Thoracic aorta (tissue), 2 donors: Measurements from ENCODE around the gene IL4R. TPM values are rescaled to one million over a fixed set of nuclear protein-coding genes. Genes with fewer than 3 reads are reported as not detected.

ENCODE experiments used
- ATAC-seq: fragments of 150-250 bp; one replicate; pipeline ENCODE4 v1.8.0; 2017; ENCODE audit warnings: low read depth; ENCODE audit not compliant: insufficient number of reproducible peaks, low FRiP score
- DNase-seq: peaks from one replicate; pipeline ENCODE4 v3.0.0-alpha.2; 2020; ENCODE audit warnings: low spot score
- H3K27ac ChIP-seq, 2 donors: fragments of 200-600 bp; sonication (generic); 1 replicate in 1 of 2; 2 replicates in 1 of 2; pipeline ENCODE4 v1.5.1; 2016; ENCODE audit warnings: mild to moderate bottlenecking in 2 of 2, moderate library complexity in 2 of 2
- H3K27me3 ChIP-seq: fragments of 200-600 bp; sonication (generic); replicated peaks from 2 replicates; pipeline ENCODE4 v1.6.0; 2016; ENCODE audit warnings: mild to moderate bottlenecking; ENCODE audit not compliant: insufficient read depth
- H3K36me3 ChIP-seq: fragments of 200-600 bp; sonication (generic); one replicate; pipeline ENCODE4 v1.5.1; 2016
- H3K4me1 ChIP-seq, 2 donors: fragments of 200-600 bp; sonication (generic); 1 replicate in 1 of 2; 2 replicates in 1 of 2; pipeline versions ENCODE4 v1.5.1 to v1.6.0; 2016; ENCODE audit warnings: low read depth in 2 of 2, mild to moderate bottlenecking in 1 of 2; ENCODE audit not compliant: control insufficient read depth in 1 of 2
- H3K4me3 ChIP-seq: fragments of 200-600 bp; sonication (generic); 2 replicates; pipeline ENCODE4 v1.5.1; 2016; ENCODE audit warnings: mild to moderate bottlenecking
- H3K9me3 ChIP-seq: fragments of 200-600 bp; sonication (generic); 2 replicates; pipeline ENCODE4 v1.5.1; 2016
- total RNA-seq, 2 donors: library from RNA; depleted of rRNA; stranded (reverse); fragments of >200 nt; gene quantifications; one replicate each; pipeline versions ENCODE4 v1.1.0 to v1.2.3, GENCODE V29; 2016
- TF ChIP-seq, protein P1 (sequence below): fragments of 200-600 bp; sonication (generic); IDR thresholded peaks from one replicate; pipeline ENCODE4 v1.5.1; 2019; ENCODE audit warnings: antibody characterized with exemption

IL4R gene
- total RNA-seq, 2 donors from 2014 or later = 46.2 to 148 TPM

DNA sequence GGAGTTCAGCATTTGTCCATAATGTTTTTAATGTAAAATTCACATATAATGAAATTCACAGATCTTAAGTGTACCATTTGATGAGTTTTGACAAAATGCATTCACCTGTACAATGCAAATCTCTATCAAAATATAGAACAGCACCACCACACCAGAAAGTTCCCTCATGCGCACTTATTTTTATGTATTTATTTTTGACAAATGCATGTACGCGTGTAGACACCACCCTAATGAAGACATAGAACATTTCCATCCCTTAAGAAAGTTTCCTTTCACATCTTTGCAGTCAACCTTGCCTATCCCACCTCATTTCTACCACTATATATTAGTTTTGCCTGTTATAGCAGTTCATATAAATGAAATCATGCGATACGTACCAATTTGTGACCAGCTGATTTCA lies 15.6 kb upstream of the IL4R start:
- ATAC-seq (no peak), DNase-seq (no peak)
- no peak overlapping the region for H3K27ac ChIP-seq
- no peaks in the 10 kb centered on the region for H3K36me3 ChIP-seq
- no peaks in the 10 kb centered on the region for H3K4me1 ChIP-seq
- TF ChIP-seq, protein P1, sequence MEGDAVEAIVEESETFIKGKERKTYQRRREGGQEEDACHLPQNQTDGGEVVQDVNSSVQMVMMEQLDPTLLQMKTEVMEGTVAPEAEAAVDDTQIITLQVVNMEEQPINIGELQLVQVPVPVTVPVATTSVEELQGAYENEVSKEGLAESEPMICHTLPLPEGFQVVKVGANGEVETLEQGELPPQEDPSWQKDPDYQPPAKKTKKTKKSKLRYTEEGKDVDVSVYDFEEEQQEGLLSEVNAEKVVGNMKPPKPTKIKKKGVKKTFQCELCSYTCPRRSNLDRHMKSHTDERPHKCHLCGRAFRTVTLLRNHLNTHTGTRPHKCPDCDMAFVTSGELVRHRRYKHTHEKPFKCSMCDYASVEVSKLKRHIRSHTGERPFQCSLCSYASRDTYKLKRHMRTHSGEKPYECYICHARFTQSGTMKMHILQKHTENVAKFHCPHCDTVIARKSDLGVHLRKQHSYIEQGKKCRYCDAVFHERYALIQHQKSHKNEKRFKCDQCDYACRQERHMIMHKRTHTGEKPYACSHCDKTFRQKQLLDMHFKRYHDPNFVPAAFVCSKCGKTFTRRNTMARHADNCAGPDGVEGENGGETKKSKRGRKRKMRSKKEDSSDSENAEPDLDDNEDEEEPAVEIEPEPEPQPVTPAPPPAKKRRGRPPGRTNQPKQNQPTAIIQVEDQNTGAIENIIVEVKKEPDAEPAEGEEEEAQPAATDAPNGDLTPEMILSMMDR = no peak
- H3K27me3 ChIP-seq = no peaks in the 10 kb centered on the region
- H3K4me3 ChIP-seq = no peak overlapping the region
- H3K9me3 ChIP-seq = no peaks in the 10 kb centered on the region

DNA sequence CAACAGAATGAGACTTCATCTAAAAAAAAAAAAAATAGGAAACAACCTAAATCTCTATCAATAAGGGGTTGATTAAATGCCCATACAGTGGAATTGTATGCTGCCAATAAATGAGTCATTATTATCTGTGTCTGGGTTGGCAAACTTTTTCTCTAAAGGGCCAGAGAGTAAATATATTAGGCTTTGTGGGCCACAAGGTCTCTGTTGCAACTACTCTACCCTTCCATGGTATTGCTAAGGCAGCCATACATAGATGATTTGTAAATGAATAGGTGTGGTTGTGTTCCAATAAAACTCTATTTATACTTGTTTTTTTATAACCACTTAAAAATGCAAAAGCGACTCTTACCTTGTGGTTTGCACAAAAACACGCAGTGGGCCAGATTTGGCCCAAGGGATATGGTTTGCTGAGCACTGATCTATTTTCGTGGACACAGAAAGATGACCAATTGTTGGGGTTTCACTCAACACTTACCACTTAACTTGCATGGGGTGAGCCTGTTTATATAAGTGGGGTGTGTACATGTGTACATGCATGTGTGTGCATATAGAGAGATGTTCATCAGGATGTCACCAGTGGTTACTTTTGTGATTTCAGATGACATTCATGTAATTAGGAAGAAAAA lies 12.4 kb upstream of the IL4R start:
- no peaks in the 10 kb centered on the region for H3K27me3 ChIP-seq
- no peak overlapping the region for H3K4me3 ChIP-seq
- DNase-seq = no peak

DNA sequence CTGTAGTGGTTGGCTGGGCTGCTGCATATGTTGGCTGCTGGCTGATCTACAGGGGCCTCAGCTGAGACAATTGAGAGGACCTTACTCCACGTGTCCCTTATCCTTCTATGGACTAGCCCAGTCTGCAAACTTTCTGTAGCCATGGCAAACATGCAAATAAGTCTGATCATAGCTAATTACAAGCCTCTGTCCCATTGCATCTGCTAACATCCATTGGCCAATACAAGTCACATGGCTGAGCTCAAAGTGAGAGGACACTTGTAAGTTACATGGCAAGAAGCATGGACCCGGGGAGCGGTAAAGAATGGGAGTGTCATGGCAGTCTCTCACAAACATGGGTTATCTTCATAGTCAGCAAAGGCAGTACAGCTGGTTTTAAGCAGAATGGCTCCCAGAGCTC lies 11.6 kb upstream of the IL4R start:
- Histone ChIP-seq H3K27me3 (no peaks in the 10 kb centered on the region), H3K36me3 (no peaks in the 10 kb centered on the region), H3K27ac (no peak overlapping the region), H3K4me3 (no peak overlapping the region), H3K4me1 (no peaks in the 10 kb centered on the region), H3K9me3 (no peaks in the 10 kb centered on the region)
- ATAC-seq = no peak
- DNase-seq = no peak
- TF ChIP-seq, protein P1 = no peak

More for the DNA sequence above, 12.4 kb upstream of the IL4R start:
- H3K9me3 ChIP-seq = no peaks in the 10 kb centered on the region
- no peak overlapping the region for H3K27ac ChIP-seq
- TF ChIP-seq, protein P1 = no peak
- H3K4me1 ChIP-seq = no peaks in the 10 kb centered on the region
- no peaks in the 10 kb centered on the region for H3K36me3 ChIP-seq
- ATAC-seq = no peak

DNA sequence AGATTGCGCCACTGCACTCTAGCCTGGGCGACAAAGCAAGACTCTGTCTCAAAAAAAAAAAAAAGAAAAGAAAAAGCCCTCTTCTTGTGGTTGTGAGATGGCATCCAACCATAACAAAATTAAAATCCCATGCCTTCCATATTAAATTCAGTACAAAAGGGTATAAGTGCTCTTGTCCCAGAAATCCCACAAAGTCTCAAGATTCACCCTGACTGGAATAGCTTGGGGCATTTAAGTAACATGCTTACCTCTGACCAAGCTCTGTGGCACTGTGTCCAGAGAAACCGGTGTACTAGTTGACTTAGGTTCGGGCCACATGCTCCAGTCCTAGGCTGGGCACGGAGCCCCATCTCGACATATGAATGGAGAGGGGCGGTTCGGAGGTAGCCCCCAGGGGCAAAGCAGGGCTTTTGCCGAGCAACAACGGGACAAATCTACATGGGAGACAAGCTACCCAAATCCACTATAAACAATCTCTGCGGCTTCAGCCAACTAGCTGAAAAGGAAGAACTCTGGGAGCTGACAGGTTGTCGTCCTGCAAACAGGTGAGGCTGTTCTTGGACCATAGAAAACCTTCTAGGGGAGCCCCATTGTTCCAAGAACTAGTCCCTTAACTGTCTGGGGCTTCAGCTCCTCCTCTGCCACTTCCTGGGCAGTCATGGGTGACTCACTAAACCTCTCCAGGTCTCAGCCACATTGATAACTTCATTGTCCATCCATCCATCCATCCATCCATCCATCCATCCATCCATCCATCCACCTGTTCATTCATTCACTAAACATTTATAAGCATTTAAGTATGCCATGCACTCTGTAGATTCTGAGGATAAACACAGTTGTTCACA lies 10.3 kb upstream of the IL4R start:
- no peak for ATAC-seq
- no peaks in the 10 kb centered on the region for H3K4me1 ChIP-seq
- DNase-seq = no peak
- H3K4me3 ChIP-seq = no peak overlapping the region
- H3K27me3 ChIP-seq = no peaks in the 10 kb centered on the region
- no peaks in the 10 kb centered on the region for H3K36me3 ChIP-seq
- H3K27ac ChIP-seq = no peak overlapping the region
- no peaks in the 10 kb centered on the region for H3K9me3 ChIP-seq
- TF ChIP-seq, protein P1 = no peak

DNA sequence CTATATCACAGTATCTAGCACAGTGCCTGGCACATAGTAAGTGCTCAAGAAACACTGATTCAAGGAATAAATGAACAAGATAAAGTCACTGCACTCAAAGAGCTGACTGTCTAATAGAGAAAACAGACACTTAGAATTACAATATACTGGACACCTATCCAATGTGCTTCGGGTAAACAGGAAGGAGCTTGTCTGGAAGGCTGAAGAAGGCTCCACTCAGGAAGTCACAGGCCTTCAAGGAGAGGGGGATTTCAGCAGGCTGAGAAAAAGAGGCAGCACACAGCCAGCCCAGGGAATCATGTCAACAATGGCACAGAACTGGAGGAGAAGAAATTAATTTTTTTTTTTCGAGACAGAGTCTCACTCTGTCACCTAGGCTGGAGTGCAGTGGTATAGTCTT lies 9.7 kb upstream of the IL4R start:
- H3K9me3 ChIP-seq = no peaks in the 10 kb centered on the region
- ATAC-seq = no peak
- TF ChIP-seq, protein P1 = no peak
- H3K27ac ChIP-seq = no peak overlapping the region
- H3K4me1 ChIP-seq = no peaks in the 10 kb centered on the region
- no peak for DNase-seq
- H3K4me3 ChIP-seq = no peak overlapping the region
- no peaks in the 10 kb centered on the region for H3K27me3 ChIP-seq
- no peaks in the 10 kb centered on the region for H3K36me3 ChIP-seq
